ENCODE measurements around the gene NOP9. TPM values are rescaled to one million over a fixed set of nuclear protein-coding genes. Genes with fewer than 3 reads are reported as not detected.

The NOP9 gene
- total RNA-seq, 1 donor from 2014 or later, result 23.5 TPM

DNA sequence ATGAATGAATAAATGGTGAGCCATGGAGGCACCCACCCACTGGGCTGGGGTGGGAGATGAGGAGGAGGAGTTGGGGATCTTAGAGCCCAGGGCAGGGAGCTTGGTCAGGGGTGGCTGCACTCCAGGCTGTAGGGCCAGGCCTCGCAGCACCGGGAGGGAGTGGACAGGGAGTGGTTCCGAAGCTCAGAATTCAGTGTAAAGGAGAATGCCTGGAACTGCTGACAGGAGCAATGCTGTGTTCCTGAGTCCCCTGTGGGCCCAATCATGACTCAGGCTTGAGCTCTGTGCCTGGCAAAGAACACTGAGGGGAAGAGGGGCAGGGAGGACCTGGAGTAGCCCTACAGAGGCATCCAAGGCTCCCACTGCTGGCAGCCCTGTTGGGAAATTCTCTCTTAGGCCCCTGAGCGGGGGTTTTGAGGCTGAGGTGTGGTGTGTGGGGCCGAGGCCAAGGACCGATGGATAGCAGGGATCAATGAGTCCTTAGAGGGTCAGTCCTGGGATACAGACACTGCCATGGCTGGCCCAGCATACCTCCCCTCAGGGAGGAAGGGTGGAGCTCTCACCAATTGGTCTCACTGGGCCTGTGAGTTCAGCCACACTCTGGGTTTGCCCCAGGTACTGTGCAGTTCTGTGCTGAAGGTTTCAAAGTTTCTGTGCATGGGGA is 18.7 kb upstream of the NOP9 start:
- H3K27me3 ChIP-seq (ENCODE audit: insufficient read depth, low read length), result no peaks in the 10 kb centered on the region
- H3K4me3 ChIP-seq (ENCODE audit: insufficient read depth, low read depth, low read length), result no peak overlapping the region
- Mint-ChIP-seq H3K4me3 (ENCODE audit: unreplicated experiment) (peak overlapping the region; percentile 16), H3K9me3 (ENCODE audit: unreplicated experiment) (no peaks in the 10 kb centered on the region), H3K27me3 (ENCODE audit: low read depth, unreplicated experiment) (no peaks in the 10 kb centered on the region), H3K27ac (ENCODE audit: unreplicated experiment) (peak overlapping the region; percentile 84), H3K36me3 (ENCODE audit: low read depth, unreplicated experiment) (peaks cover 20% of the 10 kb centered on the region), H3K4me1 (ENCODE audit: low read depth, unreplicated experiment) (peaks cover 12% of the 10 kb centered on the region)
- H3K27ac ChIP-seq (ENCODE audit: low read depth, low read length), result no peak overlapping the region
- no peaks in the 10 kb centered on the region for H3K79me2 ChIP-seq (ENCODE audit: insufficient read depth, low read length)
- peaks cover 18% of the 10 kb centered on the region for H4K20me1 ChIP-seq (ENCODE audit: insufficient read depth, low read length)
- H3K36me3 ChIP-seq (ENCODE audit: insufficient read depth, low read length), result no peaks in the 10 kb centered on the region
- no peaks in the 10 kb centered on the region for H3K4me1 ChIP-seq (ENCODE audit: insufficient read depth, low read length)
- DNase-seq (ENCODE audit: low read depth) (no peak), FAIRE-seq (no peak)
- no peak overlapping the region for H2AFZ ChIP-seq (ENCODE audit: low read depth, low read length)
- TF ChIP-seq, protein P1, sequence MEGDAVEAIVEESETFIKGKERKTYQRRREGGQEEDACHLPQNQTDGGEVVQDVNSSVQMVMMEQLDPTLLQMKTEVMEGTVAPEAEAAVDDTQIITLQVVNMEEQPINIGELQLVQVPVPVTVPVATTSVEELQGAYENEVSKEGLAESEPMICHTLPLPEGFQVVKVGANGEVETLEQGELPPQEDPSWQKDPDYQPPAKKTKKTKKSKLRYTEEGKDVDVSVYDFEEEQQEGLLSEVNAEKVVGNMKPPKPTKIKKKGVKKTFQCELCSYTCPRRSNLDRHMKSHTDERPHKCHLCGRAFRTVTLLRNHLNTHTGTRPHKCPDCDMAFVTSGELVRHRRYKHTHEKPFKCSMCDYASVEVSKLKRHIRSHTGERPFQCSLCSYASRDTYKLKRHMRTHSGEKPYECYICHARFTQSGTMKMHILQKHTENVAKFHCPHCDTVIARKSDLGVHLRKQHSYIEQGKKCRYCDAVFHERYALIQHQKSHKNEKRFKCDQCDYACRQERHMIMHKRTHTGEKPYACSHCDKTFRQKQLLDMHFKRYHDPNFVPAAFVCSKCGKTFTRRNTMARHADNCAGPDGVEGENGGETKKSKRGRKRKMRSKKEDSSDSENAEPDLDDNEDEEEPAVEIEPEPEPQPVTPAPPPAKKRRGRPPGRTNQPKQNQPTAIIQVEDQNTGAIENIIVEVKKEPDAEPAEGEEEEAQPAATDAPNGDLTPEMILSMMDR (IDR thresholded peaks at IDR 0.05; ENCODE audit: insufficient read depth, low read depth, low read length), result no peak
- no peak for TF ChIP-seq EZH2 (IDR thresholded peaks at IDR 0.05; ENCODE audit: insufficient read depth, low read length)
- no peaks in the 10 kb centered on the region for H3K9me3 ChIP-seq (ENCODE audit: insufficient read depth, low read depth, low read length)
- H3K9ac ChIP-seq (ENCODE audit: low read length), result no peak overlapping the region
- H3K4me2 ChIP-seq (ENCODE audit: low read length), result no peak overlapping the region

DNA sequence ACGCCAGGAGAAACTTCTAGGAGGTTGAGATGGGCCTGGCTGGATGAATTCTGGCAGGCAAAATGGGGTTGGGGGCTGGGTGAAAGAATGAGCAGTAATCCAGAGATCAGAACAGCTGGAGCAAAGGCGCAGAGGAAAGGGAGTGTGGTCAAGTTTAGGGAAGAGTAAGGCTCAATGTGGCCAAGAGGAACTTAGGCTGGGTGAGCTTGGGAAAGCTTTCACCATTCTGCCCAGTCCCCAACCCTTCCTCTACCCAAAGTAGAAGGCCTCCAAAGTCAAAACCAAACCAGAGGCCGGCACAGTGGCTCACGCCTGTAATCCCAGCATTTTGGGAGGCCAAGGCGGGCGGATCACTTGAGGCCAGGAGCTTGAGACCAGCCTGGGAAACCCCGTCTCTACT is 18.0 kb upstream of the NOP9 start:
- no peak overlapping the region for H3K27ac ChIP-seq (ENCODE audit: low read depth, low read length)
- no peaks in the 10 kb centered on the region for H3K27me3 ChIP-seq (ENCODE audit: insufficient read depth, low read length)
- Mint-ChIP-seq H3K27me3 (ENCODE audit: low read depth, unreplicated experiment) (no peaks in the 10 kb centered on the region), H3K36me3 (ENCODE audit: low read depth, unreplicated experiment) (peaks cover 20% of the 10 kb centered on the region), H3K9me3 (ENCODE audit: unreplicated experiment) (no peaks in the 10 kb centered on the region), H3K4me3 (ENCODE audit: unreplicated experiment) (no peak overlapping the region), H3K27ac (ENCODE audit: unreplicated experiment) (no peak overlapping the region), H3K4me1 (ENCODE audit: low read depth, unreplicated experiment) (peaks cover 12% of the 10 kb centered on the region)
- no peaks in the 10 kb centered on the region for H3K79me2 ChIP-seq (ENCODE audit: insufficient read depth, low read length)
- no peaks in the 10 kb centered on the region for H3K4me1 ChIP-seq (ENCODE audit: insufficient read depth, low read length)
- H2AFZ ChIP-seq (ENCODE audit: low read depth, low read length), result no peak overlapping the region
- FAIRE-seq (no peak), DNase-seq (ENCODE audit: low read depth) (no peak)
- H3K4me2 ChIP-seq (ENCODE audit: low read length), result no peak overlapping the region
- no peaks in the 10 kb centered on the region for H3K9me3 ChIP-seq (ENCODE audit: insufficient read depth, low read depth, low read length)
- H3K36me3 ChIP-seq (ENCODE audit: insufficient read depth, low read length), result no peaks in the 10 kb centered on the region
- H4K20me1 ChIP-seq (ENCODE audit: insufficient read depth, low read length), result peaks cover 18% of the 10 kb centered on the region
- TF ChIP-seq, protein P1 (IDR thresholded peaks at IDR 0.05; ENCODE audit: insufficient read depth, low read depth, low read length), result no peak
- TF ChIP-seq EZH2 (IDR thresholded peaks at IDR 0.05; ENCODE audit: insufficient read depth, low read length), result no peak
- no peak overlapping the region for H3K9ac ChIP-seq (ENCODE audit: low read length)
- no peak overlapping the region for H3K4me3 ChIP-seq (ENCODE audit: insufficient read depth, low read depth, low read length)

DNA sequence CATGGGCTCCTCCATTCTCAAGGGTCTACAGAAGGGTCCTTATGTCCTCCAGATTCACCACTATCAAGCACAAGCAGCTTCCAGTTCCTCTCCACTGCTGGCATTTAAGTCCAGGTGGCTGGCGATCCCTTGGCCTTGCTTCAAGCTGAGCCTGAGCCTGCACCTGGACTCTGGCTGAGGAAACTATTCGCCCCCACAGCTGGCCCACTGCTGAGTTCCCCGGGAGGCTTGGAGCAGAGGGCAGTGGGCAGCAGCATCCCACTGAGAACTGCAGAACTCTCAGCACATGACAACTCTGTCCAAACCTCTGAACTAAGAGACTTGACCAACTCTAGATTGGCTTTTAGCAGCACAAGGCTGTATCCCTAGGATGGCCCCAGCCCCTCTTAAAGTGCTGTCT is 16.9 kb upstream of the NOP9 start:
- H3K36me3 ChIP-seq (ENCODE audit: insufficient read depth, low read length), result no peaks in the 10 kb centered on the region
- Mint-ChIP-seq H3K9me3 (ENCODE audit: unreplicated experiment) (no peaks in the 10 kb centered on the region), H3K4me3 (ENCODE audit: unreplicated experiment) (no peak overlapping the region), H3K27ac (ENCODE audit: unreplicated experiment) (no peak overlapping the region), H3K27me3 (ENCODE audit: low read depth, unreplicated experiment) (no peaks in the 10 kb centered on the region), H3K4me1 (ENCODE audit: low read depth, unreplicated experiment) (peaks cover 12% of the 10 kb centered on the region), H3K36me3 (ENCODE audit: low read depth, unreplicated experiment) (peaks cover 14% of the 10 kb centered on the region)
- no peak overlapping the region for H3K4me2 ChIP-seq (ENCODE audit: low read length)
- H4K20me1 ChIP-seq (ENCODE audit: insufficient read depth, low read length), result peaks cover 12% of the 10 kb centered on the region
- no peaks in the 10 kb centered on the region for H3K9me3 ChIP-seq (ENCODE audit: insufficient read depth, low read depth, low read length)
- H3K4me1 ChIP-seq (ENCODE audit: insufficient read depth, low read length), result no peaks in the 10 kb centered on the region
- TF ChIP-seq EZH2 (IDR thresholded peaks at IDR 0.05; ENCODE audit: insufficient read depth, low read length), result no peak
- TF ChIP-seq, protein P1 (IDR thresholded peaks at IDR 0.05; ENCODE audit: insufficient read depth, low read depth, low read length), result no peak
- no peak overlapping the region for H3K27ac ChIP-seq (ENCODE audit: low read depth, low read length)
- no peaks in the 10 kb centered on the region for H3K79me2 ChIP-seq (ENCODE audit: insufficient read depth, low read length)
- no peak for FAIRE-seq
- H3K27me3 ChIP-seq (ENCODE audit: insufficient read depth, low read length), result no peaks in the 10 kb centered on the region
- DNase-seq (ENCODE audit: low read depth), result no peak
- H3K9ac ChIP-seq (ENCODE audit: low read length), result no peak overlapping the region
- H2AFZ ChIP-seq (ENCODE audit: low read depth, low read length), result no peak overlapping the region
- H3K4me3 ChIP-seq (ENCODE audit: insufficient read depth, low read depth, low read length), result no peak overlapping the region

All from astrocyte (in vitro differentiated cells and primary cell).